Inferior parietal cortex (tissue), 1 donor: ENCODE measurements around the gene CRYAA.
"Not testable (repeated sequence)": the region's sequence is repeated elsewhere in the genome, so short reads cannot be mapped to it uniquely, and the experiment has no call there.

Experiments used
- DNase-seq: peaks from one replicate; pipeline ENCODE4 v3.0.0-alpha.2; 2016; ENCODE audit errors: extremely low spot score

The CRYAA gene

DNA sequence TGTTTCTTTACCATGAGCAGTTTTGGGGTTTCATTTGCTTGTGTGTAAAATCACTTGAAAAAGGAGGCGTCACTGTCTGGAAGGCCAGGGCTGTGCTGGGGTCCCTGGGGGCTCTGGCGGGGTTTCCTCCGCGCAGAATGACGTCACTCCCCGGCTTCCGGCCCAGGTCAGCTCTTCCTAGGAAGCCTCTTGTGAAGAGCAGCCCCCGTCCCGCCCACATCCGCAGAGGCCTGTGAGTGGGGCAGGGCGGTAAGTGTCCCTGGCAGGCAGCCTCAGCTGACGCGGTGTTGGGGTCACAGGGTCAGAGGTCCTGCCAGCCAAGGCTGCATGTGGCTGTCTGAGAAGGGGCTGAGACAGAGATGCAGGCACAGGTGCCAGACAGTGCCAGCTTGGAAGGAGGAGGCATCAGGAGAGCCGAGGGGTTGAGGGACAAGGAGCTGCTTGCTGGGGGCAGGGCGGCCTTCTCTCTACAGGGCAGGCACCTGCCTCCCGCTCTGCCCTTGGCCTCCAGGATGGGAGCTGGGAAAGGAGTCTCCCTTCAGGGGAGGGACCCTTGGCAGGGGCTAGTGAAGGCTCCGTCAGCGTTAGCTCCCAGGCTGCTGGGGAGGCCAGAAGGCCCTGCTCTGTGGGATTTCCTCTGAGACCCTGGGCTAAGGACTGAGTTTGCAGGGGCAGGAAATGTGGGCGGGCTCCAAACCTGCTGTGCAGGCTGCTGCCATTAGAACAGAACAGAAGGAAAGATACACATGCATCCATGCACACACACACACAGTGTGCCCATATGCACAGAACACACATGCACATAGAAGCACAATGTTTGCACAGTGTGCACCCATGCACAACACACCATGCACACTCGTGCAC lies 8.5 kb downstream of the CRYAA start:
- DNase-seq, result not testable (repeated sequence)

DNA sequence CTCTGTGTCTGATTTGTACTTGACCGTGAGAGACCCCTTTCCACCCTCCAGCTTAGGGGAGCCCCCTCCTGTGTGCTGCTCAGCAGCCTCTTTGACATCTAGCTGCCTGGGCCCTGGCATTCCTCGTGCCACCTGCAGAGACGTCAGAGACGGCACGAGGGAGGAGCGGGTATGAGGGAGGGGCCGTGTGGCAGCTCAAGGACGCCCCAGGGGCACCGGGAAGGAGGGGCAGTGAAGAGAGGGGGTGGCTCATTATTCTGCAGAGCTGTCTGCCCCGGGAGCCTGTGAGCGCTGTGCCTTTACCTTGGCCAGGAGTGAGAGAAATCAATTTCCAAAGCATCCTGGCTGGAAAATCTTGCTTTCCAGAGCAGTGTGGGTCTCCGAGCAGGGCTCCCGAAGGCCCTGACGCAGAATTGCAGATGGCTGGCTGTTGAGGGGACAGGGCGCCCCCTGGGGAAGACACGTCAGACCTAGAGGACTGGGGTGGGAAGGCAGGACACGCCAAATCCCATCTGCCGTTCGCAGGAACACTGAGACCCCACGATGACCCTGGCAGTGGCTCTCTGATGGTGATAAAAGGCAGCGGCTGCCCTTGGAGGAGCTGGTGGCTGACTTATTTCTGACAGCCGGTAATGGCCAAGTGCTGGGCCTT lies 9.5 kb downstream of the CRYAA start:
- not testable (repeated sequence) for DNase-seq

DNA sequence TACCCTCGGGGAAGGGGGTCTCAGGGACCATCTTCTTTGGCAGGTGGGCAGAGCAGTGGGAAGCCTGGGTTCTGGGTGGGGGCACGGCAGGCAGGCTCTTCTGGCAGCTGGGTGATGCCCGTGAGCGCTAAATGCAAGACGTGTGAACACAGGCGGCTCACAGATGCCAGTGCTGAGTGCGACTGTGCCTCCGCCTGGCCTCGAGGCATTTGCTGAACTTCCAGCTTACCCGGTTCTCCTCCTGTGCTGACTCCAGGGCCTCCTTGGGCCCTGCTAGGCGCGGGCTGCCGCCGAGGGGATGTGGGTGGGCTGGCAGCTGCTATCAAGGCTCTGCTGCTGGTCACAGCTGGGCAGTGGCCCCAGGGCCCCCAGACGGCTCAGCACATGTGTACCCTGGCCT lies 12.2 kb downstream of the CRYAA start:
- not testable (repeated sequence) for DNase-seq

DNA sequence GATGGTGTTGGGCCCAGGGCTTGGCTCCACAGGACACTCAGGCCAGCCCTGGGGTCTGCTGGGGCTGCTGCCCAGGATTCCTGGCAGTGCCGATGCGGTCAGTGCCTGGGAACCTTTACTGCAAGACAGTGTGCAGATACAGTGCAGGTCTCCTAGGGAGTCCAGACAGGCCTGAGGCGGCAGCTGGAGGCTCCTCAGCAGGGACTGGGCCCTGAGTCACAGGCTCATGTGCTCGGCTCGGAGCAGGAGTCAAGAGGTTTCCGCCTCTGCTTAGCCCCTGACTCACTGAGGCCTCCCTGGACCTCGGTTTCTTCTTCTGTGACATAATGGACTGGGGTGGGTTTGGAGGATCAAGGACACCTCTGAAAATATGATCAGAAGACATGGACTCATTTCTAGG lies 18.5 kb downstream of the CRYAA start:
- not testable (repeated sequence) for DNase-seq

DNA sequence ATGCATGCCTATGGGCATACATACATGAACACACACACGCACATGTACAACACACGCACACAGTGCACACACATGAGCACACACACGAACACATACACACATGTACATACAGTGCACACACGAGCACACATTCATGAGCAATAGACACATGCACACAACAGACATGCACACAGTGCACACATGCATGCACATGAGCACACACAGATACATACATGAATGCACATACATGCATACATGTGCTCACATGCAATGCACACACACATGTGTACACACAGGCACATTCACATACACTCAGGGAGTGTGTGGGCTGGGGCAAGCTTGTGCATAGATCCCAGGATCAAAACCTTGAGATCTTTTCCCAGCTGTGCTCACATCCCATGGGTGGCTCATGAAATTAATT lies 18.9 kb downstream of the CRYAA start:
- DNase-seq, result no peak

DNA sequence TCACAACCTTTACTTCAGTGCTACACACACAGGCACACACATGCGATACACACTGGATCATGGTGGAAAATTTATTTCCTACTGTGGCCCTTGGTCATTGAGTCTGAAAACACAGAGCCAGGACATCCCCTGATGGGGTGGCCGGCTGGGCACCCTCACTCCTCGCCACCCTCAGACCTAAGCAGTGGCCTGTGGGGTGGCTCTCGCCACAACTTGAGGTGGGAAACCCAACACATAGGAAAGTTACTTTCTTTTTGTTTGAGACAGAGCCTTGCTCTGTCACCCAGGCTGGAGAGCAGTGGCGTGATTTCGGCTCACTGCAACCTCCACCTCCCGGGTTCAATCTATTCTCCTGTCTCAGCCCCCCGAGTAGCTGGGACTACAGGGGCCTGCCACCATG lies 19.4 kb downstream of the CRYAA start:
- DNase-seq, result no peak

DNA sequence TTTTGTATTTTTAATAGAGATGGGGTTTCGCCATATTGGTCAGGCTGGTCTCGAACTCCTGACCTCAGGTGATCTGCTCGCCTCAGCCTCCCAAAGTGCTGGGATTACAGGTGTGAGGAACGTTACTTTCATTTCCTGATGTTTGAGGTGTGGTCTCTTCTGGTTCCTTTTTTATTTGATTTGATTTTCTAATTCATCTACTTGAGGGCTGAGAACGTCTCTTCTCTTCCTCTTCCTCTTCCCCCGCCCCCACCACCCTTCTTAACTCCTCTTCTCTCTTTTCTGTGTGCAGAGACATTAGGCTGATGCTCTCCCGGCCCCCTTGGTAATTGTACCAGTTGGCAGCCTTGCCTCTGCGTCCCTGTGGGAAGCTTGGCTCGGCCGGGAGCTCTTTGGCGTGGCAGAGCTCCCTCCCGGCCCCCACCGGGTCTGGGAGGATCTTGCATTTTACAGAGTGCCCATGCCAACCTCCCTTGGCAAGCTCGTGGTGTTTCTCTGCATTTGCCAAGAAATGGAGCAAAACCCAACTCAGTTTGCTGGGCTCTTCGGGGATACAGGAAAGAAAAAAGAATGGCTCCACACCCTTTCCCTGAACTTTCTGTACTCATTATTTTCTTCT lies 19.9 kb downstream of the CRYAA start:
- DNase-seq, result peak; percentile 41

DNA sequence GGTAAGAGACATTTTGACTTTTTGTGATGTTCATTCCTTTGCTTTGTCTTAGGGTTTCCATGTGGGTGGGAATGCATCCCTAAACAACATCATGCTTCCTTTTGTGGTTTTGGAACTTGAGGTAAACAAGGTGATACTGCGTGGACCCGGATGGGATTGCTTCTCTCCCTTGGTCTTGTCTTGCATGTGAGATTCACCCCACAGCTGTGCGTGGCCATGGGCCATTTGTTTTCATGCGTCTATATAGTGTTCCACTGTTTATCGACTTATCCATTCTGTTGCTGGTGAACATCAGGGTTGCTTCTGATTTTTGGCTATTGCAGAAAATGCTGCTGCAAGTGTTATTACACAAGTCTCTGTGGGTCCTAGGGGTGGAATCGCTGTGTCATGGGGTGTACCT lies 21.1 kb downstream of the CRYAA start:
- DNase-seq, result no peak

DNA sequence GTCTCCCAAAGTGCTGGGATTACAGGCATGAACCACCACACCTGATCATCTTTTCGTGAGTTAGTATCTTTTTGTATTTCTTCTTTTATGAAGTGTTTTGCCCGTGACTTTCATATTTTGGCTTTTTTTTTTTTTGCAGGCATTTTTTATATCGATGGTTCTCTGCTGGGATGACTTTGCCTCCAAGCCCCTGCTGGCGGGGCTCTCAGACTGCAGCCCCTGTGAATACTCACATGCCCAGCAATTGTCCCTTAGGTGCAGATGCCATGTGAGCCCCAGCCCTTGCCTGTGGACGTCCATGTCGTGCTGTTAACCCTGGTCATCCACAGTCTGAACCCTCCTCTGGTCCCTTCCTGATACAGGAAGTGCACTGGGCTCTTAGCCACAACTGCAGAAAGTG lies 21.7 kb downstream of the CRYAA start:
- no peak for DNase-seq

DNA sequence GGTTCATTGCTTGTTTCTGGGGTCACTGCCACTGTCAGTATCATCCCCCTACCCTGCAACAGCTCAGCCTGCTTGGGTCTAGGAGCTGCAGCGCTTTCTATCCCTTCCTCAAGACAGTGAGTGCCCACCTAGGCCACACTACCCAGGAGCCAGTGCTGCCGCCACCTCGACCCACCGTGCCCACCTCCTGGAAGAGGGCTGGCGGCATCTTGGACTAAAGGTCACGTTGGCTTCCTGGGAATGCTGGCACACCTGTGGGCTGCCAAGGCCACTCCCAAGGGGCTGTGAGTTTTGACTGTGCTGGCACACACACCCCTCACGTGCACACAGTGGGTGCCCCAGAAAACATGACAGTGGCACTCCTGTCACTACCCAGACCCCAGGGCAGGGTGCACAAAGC lies 22.1 kb downstream of the CRYAA start:
- DNase-seq, result no peak

DNA sequence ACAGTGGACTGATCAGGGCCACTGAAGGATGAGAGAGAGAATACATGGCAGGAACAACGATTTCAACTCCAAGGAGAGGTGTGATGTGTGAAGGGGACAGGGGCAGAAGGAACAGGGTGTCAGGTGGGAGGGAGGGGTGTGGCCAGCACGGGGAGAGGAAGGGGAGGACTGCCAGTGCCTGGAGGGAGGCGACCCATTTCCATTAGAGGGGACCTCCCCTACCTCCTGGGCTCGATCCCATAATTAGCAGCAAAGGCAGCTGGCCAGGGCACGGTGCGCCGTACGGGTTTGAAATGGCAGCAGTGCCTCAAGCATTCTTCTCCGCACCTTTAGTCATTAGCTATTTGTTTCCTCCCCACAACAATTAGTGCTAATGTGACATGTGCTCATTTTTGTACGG lies 22.7 kb downstream of the CRYAA start:
- no peak for DNase-seq

DNA sequence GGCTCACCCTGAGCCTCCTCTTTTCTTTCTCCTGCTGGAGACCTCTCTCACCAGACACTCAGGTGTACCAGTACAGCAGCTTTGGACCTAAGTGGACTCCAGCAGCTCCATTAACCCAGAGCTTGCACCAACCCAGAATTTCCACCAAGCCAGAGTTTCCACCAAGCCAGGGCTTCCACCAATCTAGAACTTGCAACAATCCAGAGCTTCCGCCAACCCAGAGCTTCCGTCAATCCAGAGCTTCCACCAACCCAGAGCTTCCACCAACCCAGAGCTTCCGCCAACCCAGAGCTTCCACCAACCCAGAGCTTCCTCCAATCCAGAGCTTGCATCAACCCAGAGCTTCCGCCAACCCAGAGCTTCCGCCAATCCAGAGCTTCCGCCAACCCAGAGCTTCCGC lies 23.2 kb downstream of the CRYAA start:
- no peak for DNase-seq

DNA sequence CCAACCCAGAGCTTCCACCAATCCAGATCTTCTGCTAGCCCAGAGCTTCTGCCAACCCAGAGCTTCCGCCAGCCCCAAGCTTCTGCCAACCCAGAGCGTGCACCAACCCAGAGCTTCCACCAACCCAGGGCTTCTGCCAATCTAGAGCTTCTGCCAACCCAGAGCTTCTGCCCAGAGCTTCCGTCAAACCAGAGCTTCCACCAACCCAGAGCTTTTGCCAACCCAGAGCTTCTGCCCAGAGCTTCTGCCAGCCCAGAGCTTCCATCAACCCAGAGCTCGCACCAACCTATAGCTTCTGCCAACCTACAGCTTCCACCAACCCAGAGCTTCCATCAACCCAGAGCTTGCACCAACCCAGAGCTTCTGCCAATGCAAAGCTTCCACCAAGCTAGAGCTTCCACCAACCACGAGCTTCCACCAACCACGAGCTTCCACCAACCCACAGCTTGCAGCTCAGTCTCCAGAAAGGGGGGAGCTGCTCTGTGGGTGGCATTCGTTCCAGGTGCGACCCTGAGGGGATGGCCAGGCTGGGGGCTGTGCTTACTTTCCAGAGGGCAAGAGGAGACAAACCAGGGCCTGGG lies 23.8 kb downstream of the CRYAA start:
- no peak for DNase-seq

DNA sequence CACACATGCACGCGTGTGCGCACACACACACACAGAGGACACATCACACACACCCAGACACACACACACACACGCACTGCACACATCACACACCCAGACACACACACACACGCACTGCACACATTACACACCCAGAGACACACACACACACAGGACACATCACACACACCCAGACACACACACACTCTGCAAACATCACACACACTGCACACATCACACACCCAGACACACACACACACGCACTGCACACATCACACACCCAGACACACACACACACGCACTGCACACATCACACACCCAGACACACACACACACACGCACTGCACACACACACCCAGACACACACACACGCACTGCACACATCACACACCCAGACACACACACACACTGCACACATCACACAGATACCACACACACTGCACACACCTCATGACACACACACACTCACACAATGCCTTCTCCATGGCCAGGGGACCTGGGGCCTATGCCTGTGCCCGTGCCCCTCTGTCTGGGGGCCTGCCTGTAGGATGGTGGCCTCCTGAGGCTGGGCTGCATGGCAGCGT lies 24.4 kb downstream of the CRYAA start:
- no peak for DNase-seq

DNA sequence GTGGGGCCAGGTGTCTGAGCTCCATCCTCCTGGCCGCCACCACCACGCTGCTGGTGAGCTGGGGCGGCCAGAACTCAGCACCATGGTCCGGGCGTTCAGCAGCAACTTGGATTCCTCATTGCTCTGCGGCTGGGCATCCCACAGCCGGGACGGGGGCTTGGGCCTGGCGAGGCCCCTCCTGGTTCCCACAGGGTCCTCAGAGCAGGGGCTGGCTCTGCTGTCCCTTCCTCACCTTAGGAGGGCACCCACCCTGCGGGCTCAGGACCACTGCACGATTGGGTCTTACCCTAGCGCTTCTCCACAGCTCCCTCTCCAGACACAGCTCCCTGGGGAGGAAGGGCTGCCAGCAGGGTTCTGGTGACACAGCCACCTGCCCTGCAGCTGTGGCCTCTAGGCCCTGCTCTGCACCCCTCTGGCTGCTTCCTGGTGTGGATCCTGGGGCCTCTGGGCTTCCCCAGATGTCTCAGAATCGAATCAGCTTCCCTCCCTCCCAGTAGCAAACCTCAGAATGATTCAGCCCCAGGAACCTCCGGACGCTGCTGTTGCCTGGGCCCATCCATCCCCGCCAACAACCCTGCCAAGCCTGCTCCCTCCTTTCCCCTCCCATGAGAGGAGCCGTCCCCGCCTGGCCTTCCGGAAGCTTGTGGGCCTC lies 25.0 kb downstream of the CRYAA start:
- DNase-seq, result no peak

DNA sequence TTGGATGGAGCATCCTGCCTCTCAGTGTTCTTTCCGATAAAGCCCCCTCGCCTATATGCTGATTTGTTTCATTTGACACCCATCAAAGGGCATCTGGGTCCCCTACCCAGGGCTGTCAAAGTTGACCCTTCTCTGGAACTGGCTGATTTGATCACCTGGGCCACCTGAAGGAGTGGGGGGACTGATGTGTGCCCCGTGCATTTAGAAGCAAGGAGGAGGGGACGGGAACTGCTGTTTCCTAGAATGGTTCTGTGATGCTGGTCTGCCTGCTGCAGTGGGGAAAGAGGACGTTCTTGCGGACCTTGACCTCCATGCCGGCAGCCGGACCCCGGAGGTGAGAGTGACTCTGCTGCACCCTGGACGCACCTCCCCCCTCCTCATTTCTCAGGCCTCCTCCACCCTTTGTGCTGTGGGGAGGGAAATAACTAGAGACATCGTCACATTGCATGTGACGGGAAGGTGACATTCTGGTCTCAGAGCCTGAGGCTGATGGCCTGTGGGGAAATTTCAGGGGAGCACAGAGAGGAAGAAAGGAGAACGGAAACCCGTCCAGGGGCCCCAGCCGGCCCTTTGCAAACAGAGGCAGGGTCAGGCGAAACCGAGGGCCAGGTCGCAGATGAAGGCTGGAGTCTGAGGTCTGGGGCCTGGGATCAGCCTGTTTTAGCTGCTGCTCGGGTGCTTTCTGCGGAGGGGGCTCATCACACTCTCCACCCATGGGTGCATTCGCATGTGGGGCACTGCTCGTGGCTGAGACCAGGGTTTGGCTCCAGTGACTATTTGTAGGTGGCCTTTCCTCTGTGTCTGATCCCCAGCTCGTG lies 25.7 kb downstream of the CRYAA start:
- no peak for DNase-seq

DNA sequence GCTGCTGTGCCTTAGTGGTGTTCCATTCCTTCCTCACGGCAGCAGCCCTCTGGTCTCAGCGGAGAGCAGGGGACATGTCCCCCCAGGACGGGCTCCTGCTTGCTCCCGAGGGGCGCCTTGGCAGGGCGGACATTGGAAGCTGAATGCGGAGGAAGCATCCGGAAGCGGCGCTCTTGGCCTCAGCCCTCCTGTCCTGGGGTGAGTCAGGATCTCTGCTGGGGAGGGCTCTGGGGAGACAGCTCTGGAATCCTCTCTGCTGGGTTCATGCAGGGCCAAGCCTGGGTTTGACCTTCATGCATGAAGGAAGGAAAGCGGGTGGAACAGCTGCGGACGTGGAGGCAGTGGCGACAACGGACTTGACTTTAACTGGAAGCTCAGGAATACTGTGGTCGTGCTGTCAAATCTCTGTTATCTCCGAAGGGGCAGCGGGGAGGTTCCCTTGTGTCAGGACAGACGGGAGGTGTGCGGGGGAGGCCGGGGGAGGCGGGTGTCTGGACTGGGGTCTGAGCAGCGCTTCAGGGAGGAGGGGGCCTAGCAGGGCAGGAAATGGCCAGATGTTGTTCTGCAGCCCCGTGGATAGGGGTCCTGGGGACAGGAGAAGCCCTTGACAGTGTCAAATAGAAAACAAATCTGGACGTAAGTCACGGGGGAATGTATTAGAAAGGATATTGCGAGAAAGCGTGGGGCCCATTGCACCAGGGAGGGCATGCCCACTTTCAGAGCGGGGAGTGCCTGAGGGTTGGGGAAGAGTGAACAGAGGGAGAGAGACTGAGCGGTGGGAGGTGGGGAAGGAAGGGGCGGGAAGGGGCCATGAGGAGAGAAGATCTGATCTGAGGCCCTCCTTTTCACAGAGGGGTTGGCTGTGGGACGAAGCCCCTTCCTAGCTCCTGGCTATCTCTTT lies 26.6 kb downstream of the CRYAA start:
- no peak for DNase-seq

DNA sequence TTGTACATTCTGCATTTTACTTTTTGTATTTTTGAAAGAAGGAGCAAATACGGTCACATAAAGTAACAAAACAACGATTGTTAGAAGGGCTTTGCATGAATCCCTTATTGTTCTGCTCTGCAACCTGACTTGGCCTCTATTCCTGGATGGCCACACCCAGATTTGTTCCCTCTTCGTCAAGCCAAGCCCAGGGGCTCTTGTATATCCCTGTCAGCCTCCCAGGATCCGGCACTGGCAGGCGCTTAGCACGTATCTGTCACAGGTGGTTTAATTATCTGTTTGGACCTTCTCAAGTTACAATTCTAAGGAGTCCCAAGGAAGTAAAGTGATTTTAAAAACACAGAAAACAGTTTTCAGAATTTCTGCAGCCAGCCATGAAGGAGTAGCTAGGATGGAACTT lies 28.0 kb downstream of the CRYAA start:
- DNase-seq, result no peak

DNA sequence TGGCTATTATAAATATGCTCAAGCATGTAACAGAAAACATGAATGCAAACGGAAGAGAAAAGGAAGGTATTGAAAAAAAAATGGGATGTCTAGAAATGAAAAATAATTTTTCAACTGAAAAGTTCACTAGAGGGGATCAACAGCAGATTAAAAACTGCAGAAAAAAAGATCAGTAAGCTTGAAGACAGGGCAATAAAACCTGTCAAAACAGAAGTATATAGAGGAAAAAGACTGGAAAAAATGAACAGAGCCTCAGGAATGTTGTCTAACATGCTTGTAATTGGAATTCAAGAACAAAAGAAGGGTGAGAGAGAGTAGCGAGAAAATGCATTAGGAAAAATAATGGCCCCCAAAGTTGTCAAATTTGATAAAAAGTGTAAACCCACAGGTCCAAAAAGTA lies 29.6 kb downstream of the CRYAA start:
- no peak for DNase-seq

DNA sequence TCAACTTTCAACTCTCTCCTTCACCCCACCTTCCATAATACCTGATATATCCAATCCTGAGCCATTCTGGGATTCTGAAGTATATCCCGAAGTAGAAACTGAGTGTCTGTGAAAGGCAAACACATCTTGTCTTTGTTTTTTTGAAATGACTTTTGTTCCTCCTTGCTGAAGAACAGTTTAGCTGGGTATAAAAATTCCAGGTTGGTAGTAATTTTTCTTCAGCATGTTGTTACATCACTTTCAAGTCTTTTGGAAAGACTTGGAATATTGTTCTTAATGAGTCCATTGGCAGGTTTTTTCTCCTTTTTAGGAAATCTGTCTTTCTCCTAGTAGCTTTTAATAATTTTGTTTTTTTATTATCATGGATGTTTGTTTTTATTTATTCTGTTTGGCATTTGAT lies 32.7 kb downstream of the CRYAA start:
- no peak for DNase-seq
